ENCODE results near the gene TBC1D19.

- TF ChIP-seq CTCF (IDR thresholded peaks at IDR 0.05; ENCODE audit: poor library complexity) (no peak), EZH2 (IDR thresholded peaks at IDR 0.05; ENCODE audit: borderline replicate concordance) (no peak), EZH2phosphoT487 (IDR thresholded peaks at IDR 0.05; ENCODE audit: low read depth, severe bottlenecking, unreplicated experiment) (no peak)
Measured at GRCh38 chr4:26751838-26752237, 168.0 kb downstream of the TBC1D19 start.

Data from hepatocyte (in vitro differentiated cells).